ENCODE data around the gene CACNA1E. TPM values are rescaled to one million over a fixed set of nuclear protein-coding genes. Genes with fewer than 3 reads are reported as not detected.
A peak's percentile ranks its signal among the peaks of the same experiment; 100 is the strongest.

The CACNA1E gene
- total and polyA plus RNA-seq, 2 experiments from 2014 or later, result 1.1 to 1.7 TPM

DNA sequence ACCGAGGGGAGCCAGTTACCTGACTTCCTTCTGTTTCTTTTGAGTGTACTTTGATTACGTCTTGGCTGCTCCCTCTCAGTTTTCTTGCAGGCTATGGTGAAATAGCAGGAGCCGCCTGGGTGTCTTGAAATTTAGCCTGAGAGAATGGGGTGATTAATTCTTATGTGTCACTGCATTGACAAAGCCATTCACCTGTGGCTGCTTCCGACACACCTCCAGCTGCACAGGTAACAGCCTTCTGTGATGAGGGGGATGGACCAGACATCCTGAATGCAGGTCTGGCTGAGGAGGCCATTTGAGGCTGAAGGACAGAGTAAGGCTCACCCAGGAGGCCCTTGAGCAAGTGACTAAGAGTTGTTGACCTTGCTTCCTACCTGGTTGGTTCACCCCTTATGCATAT, 16.5 kb downstream of the CACNA1E start:
- WGBS (ENCODE audit: low lambda C conversion rate, missing lambda C conversion rate), result 86% methylated on average over 4 of the region's 4 CpGs
- TF ChIP-seq EZH2 (IDR thresholded peaks at IDR 0.05; ENCODE audit: borderline replicate concordance), result no peak
- TF ChIP-seq, protein P1, sequence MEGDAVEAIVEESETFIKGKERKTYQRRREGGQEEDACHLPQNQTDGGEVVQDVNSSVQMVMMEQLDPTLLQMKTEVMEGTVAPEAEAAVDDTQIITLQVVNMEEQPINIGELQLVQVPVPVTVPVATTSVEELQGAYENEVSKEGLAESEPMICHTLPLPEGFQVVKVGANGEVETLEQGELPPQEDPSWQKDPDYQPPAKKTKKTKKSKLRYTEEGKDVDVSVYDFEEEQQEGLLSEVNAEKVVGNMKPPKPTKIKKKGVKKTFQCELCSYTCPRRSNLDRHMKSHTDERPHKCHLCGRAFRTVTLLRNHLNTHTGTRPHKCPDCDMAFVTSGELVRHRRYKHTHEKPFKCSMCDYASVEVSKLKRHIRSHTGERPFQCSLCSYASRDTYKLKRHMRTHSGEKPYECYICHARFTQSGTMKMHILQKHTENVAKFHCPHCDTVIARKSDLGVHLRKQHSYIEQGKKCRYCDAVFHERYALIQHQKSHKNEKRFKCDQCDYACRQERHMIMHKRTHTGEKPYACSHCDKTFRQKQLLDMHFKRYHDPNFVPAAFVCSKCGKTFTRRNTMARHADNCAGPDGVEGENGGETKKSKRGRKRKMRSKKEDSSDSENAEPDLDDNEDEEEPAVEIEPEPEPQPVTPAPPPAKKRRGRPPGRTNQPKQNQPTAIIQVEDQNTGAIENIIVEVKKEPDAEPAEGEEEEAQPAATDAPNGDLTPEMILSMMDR (IDR thresholded peaks at IDR 0.05; ENCODE audit: poor library complexity), result no peak
- no peak for TF ChIP-seq EZH2phosphoT487 (IDR thresholded peaks at IDR 0.05; ENCODE audit: low read depth, severe bottlenecking, unreplicated experiment)

DNA sequence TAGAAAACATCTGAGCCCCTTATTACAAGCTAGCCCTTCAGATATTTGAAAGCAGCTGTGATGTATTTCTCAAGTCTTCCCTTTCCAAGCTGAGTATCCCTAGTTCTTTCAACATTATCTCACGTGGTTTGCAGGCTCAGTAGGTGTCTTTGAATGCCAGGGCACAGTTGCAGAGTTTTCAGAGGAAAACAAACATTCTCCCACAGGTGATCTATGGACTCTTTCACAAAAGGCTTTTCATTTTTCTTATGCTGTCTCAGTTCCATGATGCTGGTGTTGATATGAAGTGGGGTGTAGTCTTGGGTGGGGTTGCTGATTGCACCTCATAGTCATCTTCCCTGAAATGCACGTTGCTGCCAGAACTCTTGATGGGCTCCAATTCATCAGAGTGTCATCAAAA, 17.3 kb downstream of the CACNA1E start:
- no peak overlapping the region for H3K4me2 ChIP-seq

More for the DNA sequence above, 16.5 kb downstream of the CACNA1E start:
- H3K9me3 ChIP-seq (ENCODE audit: low read depth), result no peaks in the 10 kb centered on the region
- H3K9me2 ChIP-seq (replicated peaks; ENCODE audit: insufficient read depth), result no peaks in the 10 kb centered on the region
- no peak overlapping the region for H3K4me3 ChIP-seq
- no peaks in the 10 kb centered on the region for H3K79me2 ChIP-seq
- H3K4me2 ChIP-seq, result no peak overlapping the region
- H3K36me3 ChIP-seq (replicated peaks; ENCODE audit: insufficient read depth, low read depth), result no peaks in the 10 kb centered on the region
- H2AFZ ChIP-seq, result no peak overlapping the region
- peaks cover 17% of the 10 kb centered on the region for H3K4me1 ChIP-seq (ENCODE audit: insufficient read depth)
- no peak for DNase-seq (ENCODE audit: low spot score)
- no peak overlapping the region for H3K27ac ChIP-seq
- peaks cover 3% of the 10 kb centered on the region for H3K27me3 ChIP-seq
- no peaks in the 10 kb centered on the region for H4K20me1 ChIP-seq (ENCODE audit: insufficient read depth, poor library complexity, severe bottlenecking)

DNA sequence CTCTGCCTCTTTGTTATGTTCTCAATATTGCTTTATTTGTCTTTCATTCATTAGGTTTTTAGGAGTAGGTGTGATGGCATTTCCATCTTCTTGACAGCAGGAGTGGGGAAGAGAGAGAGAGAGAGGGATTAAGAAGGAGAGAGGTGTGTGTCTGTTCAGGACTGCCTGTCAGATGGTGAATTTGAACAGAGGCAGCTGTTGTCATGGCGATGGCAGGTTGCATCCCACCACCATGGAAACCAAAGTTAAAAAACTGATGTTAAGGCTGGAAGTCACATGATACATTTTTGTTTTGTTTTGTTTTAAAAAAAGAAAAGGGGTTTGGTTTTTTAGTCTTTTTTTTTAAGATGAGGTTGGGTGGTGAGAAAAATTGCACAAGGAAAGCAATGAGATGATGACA, 18.3 kb downstream of the CACNA1E start:
- Histone ChIP-seq H3K9me2 (replicated peaks; ENCODE audit: insufficient read depth) (no peaks in the 10 kb centered on the region), H2AFZ (no peak overlapping the region), H3K36me3 (replicated peaks; ENCODE audit: insufficient read depth, low read depth) (no peaks in the 10 kb centered on the region), H3K4me3 (no peak overlapping the region), H3K9me3 (ENCODE audit: low read depth) (no peaks in the 10 kb centered on the region), H3K27me3 (peaks cover 3% of the 10 kb centered on the region), H3K4me1 (ENCODE audit: insufficient read depth) (peaks cover 6% of the 10 kb centered on the region), H3K79me2 (no peaks in the 10 kb centered on the region), H4K20me1 (ENCODE audit: insufficient read depth, poor library complexity, severe bottlenecking) (no peaks in the 10 kb centered on the region), H3K27ac (no peak overlapping the region), H3K4me2 (no peak overlapping the region)
- no peak for DNase-seq (ENCODE audit: low spot score)
- TF ChIP-seq, protein P1 (IDR thresholded peaks at IDR 0.05; ENCODE audit: poor library complexity), result no peak
- TF ChIP-seq EZH2 (IDR thresholded peaks at IDR 0.05; ENCODE audit: borderline replicate concordance), result no peak
- no peak for TF ChIP-seq EZH2phosphoT487 (IDR thresholded peaks at IDR 0.05; ENCODE audit: low read depth, severe bottlenecking, unreplicated experiment)
- 95% methylated on average over 1 of the region's 1 CpG for WGBS (ENCODE audit: low lambda C conversion rate, missing lambda C conversion rate)

More for the DNA sequence above, 17.3 kb downstream of the CACNA1E start:
- Histone ChIP-seq H3K9me2 (replicated peaks; ENCODE audit: insufficient read depth) (no peaks in the 10 kb centered on the region), H3K79me2 (no peaks in the 10 kb centered on the region), H3K36me3 (replicated peaks; ENCODE audit: insufficient read depth, low read depth) (no peaks in the 10 kb centered on the region), H3K27ac (peak overlapping the region; percentile 53), H4K20me1 (ENCODE audit: insufficient read depth, poor library complexity, severe bottlenecking) (no peaks in the 10 kb centered on the region), H2AFZ (no peak overlapping the region), H3K4me1 (ENCODE audit: insufficient read depth) (peaks cover 12% of the 10 kb centered on the region), H3K4me3 (no peak overlapping the region), H3K9me3 (ENCODE audit: low read depth) (no peaks in the 10 kb centered on the region), H3K27me3 (peaks cover 3% of the 10 kb centered on the region)
- WGBS (ENCODE audit: low lambda C conversion rate, missing lambda C conversion rate), result 62% methylated on average over 2 of the region's 2 CpGs
- no peak for DNase-seq (ENCODE audit: low spot score)
- TF ChIP-seq, protein P1 (IDR thresholded peaks at IDR 0.05; ENCODE audit: poor library complexity), result no peak
- TF ChIP-seq EZH2 (IDR thresholded peaks at IDR 0.05; ENCODE audit: borderline replicate concordance), result no peak
- no peak for TF ChIP-seq EZH2phosphoT487 (IDR thresholded peaks at IDR 0.05; ENCODE audit: low read depth, severe bottlenecking, unreplicated experiment)

All from hepatocyte (in vitro differentiated cells).